Measurements from ENCODE around the gene CAPN13. TPM values are rescaled to one million over a fixed set of nuclear protein-coding genes. Genes with fewer than 3 reads are reported as not detected.

CAPN13 gene
- total and polyA plus RNA-seq, 10 of the 15 experiments (the other 5 are each of a cell fraction or from before 2014, with no cell fraction given): 0.03 to 0.10 (median 0.06) TPM; not detected in 7

- TF ChIP-seq CHD2 (IDR thresholded peaks at IDR 0.05; ENCODE audit: borderline replicate concordance, low read depth, low read length): no peak
Observed at GRCh38 chr2:30693821-30694281, 113.4 kb downstream of the CAPN13 start (continued).

GRCh38 chr2:30692829-30693275 is 114.4 kb downstream of the CAPN13 start:
- no peak overlapping the region for H3K9ac ChIP-seq (ENCODE audit: control insufficient read depth, insufficient read depth, low read length)
- RAD21 ChIA-PET (ENCODE audit: unreplicated experiment): interaction anchor here (1.0 to 5.7 kb wide), 8 partner anchors 14 to 528 kb away, joined by 3 to 31 read pairs (median 4); partner anchors contain the start of gene LBH
- DNase-seq (ENCODE audit: low read depth, low spot score): no peak
- no peak overlapping the region for H3K4me2 ChIP-seq (ENCODE audit: control insufficient read depth, insufficient read depth)
- intact Hi-C loops (cut with micrococcal nuclease; ENCODE audit: unreplicated experiment): loop anchor here (5.0 kb wide), 1 partner anchor 486 kb away; no protein-coding TSS in a partner anchor
- no peaks in the 10 kb centered on the region for H4K20me1 ChIP-seq (ENCODE audit: control insufficient read depth, insufficient read depth)
- SMC1A ChIA-PET (ENCODE audit: uncharacterized antibody, unreplicated experiment): interaction anchor here (0.9 to 4.5 kb wide), 13 partner anchors 10 to 544 kb away, joined by 3 to 23 read pairs (median 3); no protein-coding TSS in a partner anchor
- in situ Hi-C loops (cut with MboI): no loop called here
- WGBS (ENCODE audit: insufficient coverage, insufficient replicate concordance, low lambda C conversion rate, missing lambda C conversion rate): 49% methylated on average over 7 of the region's 7 CpGs
- H3K4me3 ChIP-seq: no peak overlapping the region
- BruUV-seq (replicated peaks): no TSS peak
- no peak overlapping the region for H3K27ac ChIP-seq (ENCODE audit: control insufficient read depth, insufficient read depth)
- CTCF ChIA-PET: interaction anchor here (0.8 to 6.9 kb wide), 11 partner anchors 10 to 528 kb away, joined by 3 to 53 read pairs (median 4); no protein-coding TSS in a partner anchor
- H3K4me1 ChIP-seq (ENCODE audit: control insufficient read depth, insufficient read depth, low read length): no peaks in the 10 kb centered on the region
- no peak overlapping the region for H2AFZ ChIP-seq (ENCODE audit: control insufficient read depth, low read depth, low read length)
- ATAC-seq: peak; percentile 50; the same call in 2 of the 3 replicates
- FAIRE-seq: no peak
- H3K36me3 ChIP-seq (ENCODE audit: control insufficient read depth in 2 of 2, insufficient read depth in 2 of 2, low read length in 1 of 2): no peaks in the 10 kb centered on the region
- no peaks in the 10 kb centered on the region; a peak in 1 of 4 replicates for H3K27me3 ChIP-seq (replicated peaks in 1 of 2; ENCODE audit: control insufficient read depth in 2 of 2, insufficient read depth in 2 of 2, low read length in 1 of 2)
- H3K79me2 ChIP-seq (ENCODE audit: control insufficient read depth, insufficient read depth, low read length): no peaks in the 10 kb centered on the region
- POLR2A ChIA-PET: interaction anchor here (0.6 kb wide), 1 partner anchor 625 kb away, joined by 3 read pairs; no protein-coding TSS in a partner anchor
- TF ChIP-seq FOXK2 (IDR thresholded peaks at IDR 0.05): no peak
- TF ChIP-seq, protein P1, sequence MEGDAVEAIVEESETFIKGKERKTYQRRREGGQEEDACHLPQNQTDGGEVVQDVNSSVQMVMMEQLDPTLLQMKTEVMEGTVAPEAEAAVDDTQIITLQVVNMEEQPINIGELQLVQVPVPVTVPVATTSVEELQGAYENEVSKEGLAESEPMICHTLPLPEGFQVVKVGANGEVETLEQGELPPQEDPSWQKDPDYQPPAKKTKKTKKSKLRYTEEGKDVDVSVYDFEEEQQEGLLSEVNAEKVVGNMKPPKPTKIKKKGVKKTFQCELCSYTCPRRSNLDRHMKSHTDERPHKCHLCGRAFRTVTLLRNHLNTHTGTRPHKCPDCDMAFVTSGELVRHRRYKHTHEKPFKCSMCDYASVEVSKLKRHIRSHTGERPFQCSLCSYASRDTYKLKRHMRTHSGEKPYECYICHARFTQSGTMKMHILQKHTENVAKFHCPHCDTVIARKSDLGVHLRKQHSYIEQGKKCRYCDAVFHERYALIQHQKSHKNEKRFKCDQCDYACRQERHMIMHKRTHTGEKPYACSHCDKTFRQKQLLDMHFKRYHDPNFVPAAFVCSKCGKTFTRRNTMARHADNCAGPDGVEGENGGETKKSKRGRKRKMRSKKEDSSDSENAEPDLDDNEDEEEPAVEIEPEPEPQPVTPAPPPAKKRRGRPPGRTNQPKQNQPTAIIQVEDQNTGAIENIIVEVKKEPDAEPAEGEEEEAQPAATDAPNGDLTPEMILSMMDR (IDR thresholded peaks at IDR 0.05 in 2 of 3, conservative IDR thresholded peaks at IDR 0.05 in 1 of 3; ENCODE audit: control insufficient read depth in 2 of 3, extremely low read depth in 1 of 3, insufficient read depth in 1 of 3, low read depth in 3 of 3, low read length in 3 of 3): 0 out of 6 replicates have a peak, but pooled peaks of 1 of the 3 experiments have one; percentile 5
- TF ChIP-seq, protein P2, sequence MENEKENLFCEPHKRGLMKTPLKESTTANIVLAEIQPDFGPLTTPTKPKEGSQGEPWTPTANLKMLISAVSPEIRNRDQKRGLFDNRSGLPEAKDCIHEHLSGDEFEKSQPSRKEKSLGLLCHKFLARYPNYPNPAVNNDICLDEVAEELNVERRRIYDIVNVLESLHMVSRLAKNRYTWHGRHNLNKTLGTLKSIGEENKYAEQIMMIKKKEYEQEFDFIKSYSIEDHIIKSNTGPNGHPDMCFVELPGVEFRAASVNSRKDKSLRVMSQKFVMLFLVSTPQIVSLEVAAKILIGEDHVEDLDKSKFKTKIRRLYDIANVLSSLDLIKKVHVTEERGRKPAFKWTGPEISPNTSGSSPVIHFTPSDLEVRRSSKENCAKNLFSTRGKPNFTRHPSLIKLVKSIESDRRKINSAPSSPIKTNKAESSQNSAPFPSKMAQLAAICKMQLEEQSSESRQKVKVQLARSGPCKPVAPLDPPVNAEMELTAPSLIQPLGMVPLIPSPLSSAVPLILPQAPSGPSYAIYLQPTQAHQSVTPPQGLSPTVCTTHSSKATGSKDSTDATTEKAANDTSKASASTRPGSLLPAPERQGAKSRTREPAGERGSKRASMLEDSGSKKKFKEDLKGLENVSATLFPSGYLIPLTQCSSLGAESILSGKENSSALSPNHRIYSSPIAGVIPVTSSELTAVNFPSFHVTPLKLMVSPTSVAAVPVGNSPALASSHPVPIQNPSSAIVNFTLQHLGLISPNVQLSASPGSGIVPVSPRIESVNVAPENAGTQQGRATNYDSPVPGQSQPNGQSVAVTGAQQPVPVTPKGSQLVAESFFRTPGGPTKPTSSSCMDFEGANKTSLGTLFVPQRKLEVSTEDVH (IDR thresholded peaks at IDR 0.05; ENCODE audit: low read depth, partially characterized antibody): no peak
- no peak for TF ChIP-seq YBX1 (IDR thresholded peaks at IDR 0.05)
- H3K9me3 ChIP-seq (replicated peaks; ENCODE audit: control insufficient read depth, insufficient read depth, low read length): no peaks in the 10 kb centered on the region; the same call in 2 of the 3 replicates

All from GM12878 (cell line).